Neural crest cell (in vitro differentiated cells): Measurements from ENCODE around the gene MRPL55. TPM values are rescaled to one million over a fixed set of nuclear protein-coding genes. Genes with fewer than 3 reads are reported as not detected.

Experiments used
- DNase-seq: peaks from one replicate; pipeline ENCODE4 v3.0.0; 2021; ENCODE audit warnings: low read depth, mixed read lengths, low spot score
- H3K27ac Mint-ChIP-seq: one replicate; pipeline ENCODE4 v1.8.0; 2021; ENCODE audit warnings: mild to moderate bottlenecking, mixed read lengths; ENCODE audit not compliant: unreplicated experiment
- H3K27me3 Mint-ChIP-seq: 2 replicates; pipeline ENCODE4 v1.8.0; 2021; ENCODE audit warnings: low read depth, mild to moderate bottlenecking, mixed read lengths
- H3K36me3 Mint-ChIP-seq: 2 replicates; pipeline ENCODE4 v1.8.0; 2021; ENCODE audit warnings: low read depth, mild to moderate bottlenecking, mixed read lengths
- H3K4me1 Mint-ChIP-seq: 2 replicates; pipeline ENCODE4 v1.8.0; 2021; ENCODE audit warnings: mixed read lengths
- H3K4me3 Mint-ChIP-seq: one replicate; pipeline ENCODE4 v1.8.0; 2021; ENCODE audit warnings: mild to moderate bottlenecking, mixed read lengths
- H3K9me3 Mint-ChIP-seq: 2 replicates; pipeline ENCODE4 v1.8.0; 2021; ENCODE audit warnings: mixed read lengths
- total RNA-seq: library from RNA; stranded (reverse); gene quantifications from 2 replicates; pipeline ENCODE4 v1.2.1, GENCODE V29; 2021
- TF ChIP-seq, protein P1 (sequence below): fragments of 200-600 bp; sonication (generic); conservative IDR thresholded peaks from 2 replicates; pipeline ENCODE4 v1.5.0; 2021; ENCODE audit warnings: antibody characterized with exemption, mild to moderate bottlenecking

MRPL55 gene
- total RNA-seq, 1 donor from 2014 or later: 67.3 TPM

GRCh38 chr1:228148935-228149405 is 39.9 kb upstream of the MRPL55 start:
- no peaks in the 10 kb centered on the region for H3K4me1 Mint-ChIP-seq
- no peak overlapping the region for H3K27ac Mint-ChIP-seq
- TF ChIP-seq, protein P1, sequence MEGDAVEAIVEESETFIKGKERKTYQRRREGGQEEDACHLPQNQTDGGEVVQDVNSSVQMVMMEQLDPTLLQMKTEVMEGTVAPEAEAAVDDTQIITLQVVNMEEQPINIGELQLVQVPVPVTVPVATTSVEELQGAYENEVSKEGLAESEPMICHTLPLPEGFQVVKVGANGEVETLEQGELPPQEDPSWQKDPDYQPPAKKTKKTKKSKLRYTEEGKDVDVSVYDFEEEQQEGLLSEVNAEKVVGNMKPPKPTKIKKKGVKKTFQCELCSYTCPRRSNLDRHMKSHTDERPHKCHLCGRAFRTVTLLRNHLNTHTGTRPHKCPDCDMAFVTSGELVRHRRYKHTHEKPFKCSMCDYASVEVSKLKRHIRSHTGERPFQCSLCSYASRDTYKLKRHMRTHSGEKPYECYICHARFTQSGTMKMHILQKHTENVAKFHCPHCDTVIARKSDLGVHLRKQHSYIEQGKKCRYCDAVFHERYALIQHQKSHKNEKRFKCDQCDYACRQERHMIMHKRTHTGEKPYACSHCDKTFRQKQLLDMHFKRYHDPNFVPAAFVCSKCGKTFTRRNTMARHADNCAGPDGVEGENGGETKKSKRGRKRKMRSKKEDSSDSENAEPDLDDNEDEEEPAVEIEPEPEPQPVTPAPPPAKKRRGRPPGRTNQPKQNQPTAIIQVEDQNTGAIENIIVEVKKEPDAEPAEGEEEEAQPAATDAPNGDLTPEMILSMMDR: no peak
- no peaks in the 10 kb centered on the region for H3K27me3 Mint-ChIP-seq
- H3K4me3 Mint-ChIP-seq: no peak overlapping the region
- no peak for DNase-seq
- H3K36me3 Mint-ChIP-seq: no peaks in the 10 kb centered on the region
- no peaks in the 10 kb centered on the region for H3K9me3 Mint-ChIP-seq

GRCh38 chr1:228148196-228148861 is 39.2 kb upstream of the MRPL55 start:
- H3K9me3 Mint-ChIP-seq: no peaks in the 10 kb centered on the region
- no peak overlapping the region for H3K4me3 Mint-ChIP-seq
- no peak for DNase-seq
- H3K27ac Mint-ChIP-seq: no peak overlapping the region
- peaks cover 5% of the 10 kb centered on the region for H3K4me1 Mint-ChIP-seq
- no peaks in the 10 kb centered on the region for H3K27me3 Mint-ChIP-seq
- no peaks in the 10 kb centered on the region for H3K36me3 Mint-ChIP-seq
- TF ChIP-seq, protein P1: no peak

DNA sequence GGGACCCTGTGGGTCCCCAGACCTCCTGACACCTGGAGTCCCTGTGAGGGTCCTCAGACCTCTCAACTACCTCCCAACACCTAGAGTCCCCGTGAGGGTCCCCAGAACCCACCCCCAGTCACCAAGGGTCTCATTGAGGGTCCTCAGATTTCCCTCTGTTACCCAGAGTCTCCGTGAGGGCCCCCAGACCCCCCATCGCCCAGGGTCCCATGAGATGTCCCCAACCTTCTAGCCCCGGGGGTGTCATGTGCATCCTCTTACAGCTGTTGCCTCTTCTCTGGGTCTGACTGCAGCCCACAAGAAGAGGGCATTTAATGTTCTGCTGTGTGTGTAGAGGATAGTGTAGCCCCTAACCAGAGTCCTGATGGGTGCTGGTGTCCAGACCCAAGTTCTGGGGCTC is 38.7 kb upstream of the MRPL55 start:
- no peak for DNase-seq
- Mint-ChIP-seq H3K27ac (no peak overlapping the region), H3K4me3 (no peak overlapping the region), H3K27me3 (no peaks in the 10 kb centered on the region), H3K4me1 (peaks cover 5% of the 10 kb centered on the region), H3K36me3 (no peaks in the 10 kb centered on the region), H3K9me3 (no peaks in the 10 kb centered on the region)
- TF ChIP-seq, protein P1: no peak

DNA sequence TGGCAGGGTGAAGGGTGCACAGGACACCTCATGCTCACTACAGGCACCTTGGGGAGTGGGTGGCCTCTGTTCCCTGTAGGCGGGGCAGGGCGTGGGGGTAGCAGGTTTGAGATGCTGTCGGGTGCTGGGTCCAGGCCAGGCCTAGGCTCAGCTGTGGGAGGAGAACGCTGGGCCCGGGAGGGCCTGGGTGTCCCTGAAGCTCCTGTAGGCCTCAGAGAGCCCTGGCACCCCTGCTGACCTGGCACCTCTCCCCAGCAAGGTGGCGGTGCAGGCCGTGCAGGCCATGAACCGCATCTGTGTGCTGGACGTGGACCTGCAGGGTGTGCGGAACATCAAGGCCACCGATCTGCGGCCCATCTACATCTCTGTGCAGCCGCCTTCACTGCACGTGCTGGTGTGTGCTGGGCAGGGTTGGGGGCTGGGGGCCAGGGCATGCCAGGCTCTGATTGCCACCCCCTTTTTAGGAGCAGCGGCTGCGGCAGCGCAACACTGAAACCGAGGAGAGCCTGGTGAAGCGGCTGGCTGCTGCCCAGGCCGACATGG is 38.1 kb upstream of the MRPL55 start:
- no peak for DNase-seq
- Mint-ChIP-seq H3K4me1 (peaks cover 5% of the 10 kb centered on the region), H3K4me3 (no peak overlapping the region), H3K9me3 (no peaks in the 10 kb centered on the region), H3K27me3 (no peaks in the 10 kb centered on the region), H3K27ac (no peak overlapping the region), H3K36me3 (no peaks in the 10 kb centered on the region)
- TF ChIP-seq, protein P1: no peak

GRCh38 chr1:228146417-228147150 is 37.5 kb upstream of the MRPL55 start:
- DNase-seq: no peak
- no peaks in the 10 kb centered on the region for H3K9me3 Mint-ChIP-seq

More at GRCh38 chr1:228146417-228147150, 37.5 kb upstream of the MRPL55 start:
- TF ChIP-seq, protein P1: no peak
- peaks cover 5% of the 10 kb centered on the region for H3K4me1 Mint-ChIP-seq
- peak overlapping the region; percentile 12 for H3K27ac Mint-ChIP-seq
- no peaks in the 10 kb centered on the region for H3K27me3 Mint-ChIP-seq
- H3K36me3 Mint-ChIP-seq: no peaks in the 10 kb centered on the region
- H3K4me3 Mint-ChIP-seq: no peak overlapping the region
